Natural killer cell (primary cell): ENCODE measurements around the gene ISL1. TPM values are rescaled to one million over a fixed set of nuclear protein-coding genes. Genes with fewer than 3 reads are reported as not detected.

Source experiments
- ATAC-seq, 3 donors: fragments of 150-1000 bp in 2 of 3; fragments of 200-7000 bp in 1 of 3; cut with Tn5 transposase; 1 replicate in 1 of 3; 2 replicates in 2 of 3; pipeline ENCODE4 v1.10.0; 2021; ENCODE audit warnings: mild to moderate bottlenecking in 2 of 3, moderate library complexity in 2 of 3
- DNase-seq, 2 donors: peaks; one replicate each; pipeline versions ENCODE4 v3.0.0 to v3.0.0-alpha.2; 2013 to 2021; ENCODE audit warnings: mixed read lengths in 1 of 2
- H3K27ac ChIP-seq: one replicate; pipeline ENCODE4 v1.5.1; 2013; ENCODE audit warnings: mild to moderate bottlenecking, low read length
- H3K27me3 ChIP-seq: one replicate; pipeline ENCODE4 v1.6.1; 2013; ENCODE audit warnings: low read length; ENCODE audit not compliant: control insufficient read depth, insufficient read depth
- H3K36me3 ChIP-seq: one replicate; pipeline ENCODE4 v1.6.1; 2013; ENCODE audit warnings: low read length; ENCODE audit not compliant: control insufficient read depth, insufficient read depth
- H3K4me1 ChIP-seq: one replicate; pipeline ENCODE4 v1.6.1; 2013; ENCODE audit warnings: low read length; ENCODE audit not compliant: control insufficient read depth, insufficient read depth
- H3K4me3 ChIP-seq: one replicate; pipeline ENCODE4 v1.5.1; 2013; ENCODE audit warnings: low read length
- H3K9me3 ChIP-seq: one replicate; pipeline ENCODE4 v1.6.1; 2013; ENCODE audit warnings: low read length; ENCODE audit not compliant: control insufficient read depth, insufficient read depth
- H3K27ac Mint-ChIP-seq, 2 donors: one replicate each; pipeline ENCODE4 v1.8.0; 2022; ENCODE audit warnings: mild to moderate bottlenecking in 2 of 2, mixed read lengths in 2 of 2, moderate library complexity in 1 of 2
- H3K27me3 Mint-ChIP-seq, 2 donors: one replicate each; pipeline ENCODE4 v1.8.0; 2022; ENCODE audit warnings: low read depth in 2 of 2, mixed read lengths in 2 of 2
- H3K36me3 Mint-ChIP-seq: one replicate; pipeline ENCODE4 v1.8.0; 2022; ENCODE audit warnings: mixed read lengths
- H3K4me1 Mint-ChIP-seq, 2 donors: one replicate each; pipeline ENCODE4 v1.8.0; 2022; ENCODE audit warnings: mixed read lengths in 2 of 2
- H3K4me3 Mint-ChIP-seq: one replicate; pipeline ENCODE4 v1.8.0; 2022; ENCODE audit warnings: mild to moderate bottlenecking, moderate library complexity, mixed read lengths
- H3K9me3 Mint-ChIP-seq, 2 donors: one replicate each; pipeline ENCODE4 v1.8.0; 2022; ENCODE audit warnings: mixed read lengths in 2 of 2
- WGBS: methylation state at CpG from one replicate; pipeline ENCODE4 v1.1.7; 2013; ENCODE audit warnings: missing lambda C conversion rate; ENCODE audit not compliant: insufficient coverage; 5-methylcytosine and 5-hydroxymethylcytosine counted together
- intact Hi-C: fragments of 100-400 bp; cut with micrococcal nuclease; formaldehyde crosslinking; loops from one replicate; pipeline ENCODE4 v1.14.2; 2022
- total RNA-seq, 4 donors: library from RNA; stranded (reverse); fragments of 120-200 nt in 1 of 4; gene quantifications; one replicate each; pipeline versions ENCODE4 v1.2.3 to v1.2.4, GENCODE V29; 2013 to 2022
- TF ChIP-seq, protein P1 (sequence below): fragments of 200-600 bp; IDR thresholded peaks from one replicate; pipeline ENCODE4 v1.8.0; 2022; ENCODE audit warnings: antibody characterized with exemption

ISL1 gene
- total RNA-seq, 3 donors from 2014 or later (not counting 1 experiment from before 2014, with no cell fraction given) = not detected

DNA sequence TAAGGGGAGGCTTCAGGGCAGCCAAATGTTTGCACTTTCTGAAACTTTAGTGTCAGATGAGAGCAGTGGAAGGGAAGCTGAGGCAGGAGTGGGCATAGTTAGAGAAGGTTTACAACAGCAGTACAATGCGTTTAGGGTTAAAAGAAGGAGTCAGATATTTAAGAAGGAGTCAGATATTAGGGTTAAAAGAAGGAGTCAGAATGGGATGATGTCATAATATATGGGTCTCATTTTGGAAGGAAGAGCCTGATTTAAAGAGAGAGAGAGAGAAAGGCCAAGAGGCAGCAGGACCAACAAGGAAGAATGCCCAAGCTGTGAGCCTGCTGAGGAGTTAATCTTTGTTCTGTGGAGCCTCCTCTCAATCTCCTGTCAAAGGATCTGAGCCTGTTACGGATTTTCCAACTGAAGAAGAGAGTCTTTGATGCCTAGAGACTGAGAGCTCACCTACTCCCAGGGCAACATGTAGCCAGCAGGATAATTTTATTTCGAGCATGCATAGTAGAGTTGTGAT, 9.5 kb downstream of the ISL1 start:
- DNase-seq (no peak), ATAC-seq (no peak)
- peaks cover 39 to 42% of the 10 kb centered on the region in 2 donors for H3K27me3 Mint-ChIP-seq
- H3K27me3 ChIP-seq = peaks cover 20% of the 10 kb centered on the region
- no peaks in the 10 kb centered on the region for H3K4me1 Mint-ChIP-seq
- H3K27ac Mint-ChIP-seq = no peak overlapping the region
- no peaks in the 10 kb centered on the region for H3K4me1 ChIP-seq
- H3K9me3 ChIP-seq = peaks cover 2% of the 10 kb centered on the region
- 28% methylated on average over 3 of the region's 3 CpGs for WGBS
- TF ChIP-seq, protein P1, sequence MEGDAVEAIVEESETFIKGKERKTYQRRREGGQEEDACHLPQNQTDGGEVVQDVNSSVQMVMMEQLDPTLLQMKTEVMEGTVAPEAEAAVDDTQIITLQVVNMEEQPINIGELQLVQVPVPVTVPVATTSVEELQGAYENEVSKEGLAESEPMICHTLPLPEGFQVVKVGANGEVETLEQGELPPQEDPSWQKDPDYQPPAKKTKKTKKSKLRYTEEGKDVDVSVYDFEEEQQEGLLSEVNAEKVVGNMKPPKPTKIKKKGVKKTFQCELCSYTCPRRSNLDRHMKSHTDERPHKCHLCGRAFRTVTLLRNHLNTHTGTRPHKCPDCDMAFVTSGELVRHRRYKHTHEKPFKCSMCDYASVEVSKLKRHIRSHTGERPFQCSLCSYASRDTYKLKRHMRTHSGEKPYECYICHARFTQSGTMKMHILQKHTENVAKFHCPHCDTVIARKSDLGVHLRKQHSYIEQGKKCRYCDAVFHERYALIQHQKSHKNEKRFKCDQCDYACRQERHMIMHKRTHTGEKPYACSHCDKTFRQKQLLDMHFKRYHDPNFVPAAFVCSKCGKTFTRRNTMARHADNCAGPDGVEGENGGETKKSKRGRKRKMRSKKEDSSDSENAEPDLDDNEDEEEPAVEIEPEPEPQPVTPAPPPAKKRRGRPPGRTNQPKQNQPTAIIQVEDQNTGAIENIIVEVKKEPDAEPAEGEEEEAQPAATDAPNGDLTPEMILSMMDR = no peak
- no peak overlapping the region for H3K4me3 Mint-ChIP-seq
- no peak overlapping the region for H3K4me3 ChIP-seq
- H3K9me3 Mint-ChIP-seq = peaks cover 0 to 3% of the 10 kb centered on the region in 2 donors
- H3K36me3 ChIP-seq = no peaks in the 10 kb centered on the region
- H3K27ac ChIP-seq = no peak overlapping the region
- intact Hi-C loops = no loop called here
- H3K36me3 Mint-ChIP-seq = peaks cover 8% of the 10 kb centered on the region

DNA sequence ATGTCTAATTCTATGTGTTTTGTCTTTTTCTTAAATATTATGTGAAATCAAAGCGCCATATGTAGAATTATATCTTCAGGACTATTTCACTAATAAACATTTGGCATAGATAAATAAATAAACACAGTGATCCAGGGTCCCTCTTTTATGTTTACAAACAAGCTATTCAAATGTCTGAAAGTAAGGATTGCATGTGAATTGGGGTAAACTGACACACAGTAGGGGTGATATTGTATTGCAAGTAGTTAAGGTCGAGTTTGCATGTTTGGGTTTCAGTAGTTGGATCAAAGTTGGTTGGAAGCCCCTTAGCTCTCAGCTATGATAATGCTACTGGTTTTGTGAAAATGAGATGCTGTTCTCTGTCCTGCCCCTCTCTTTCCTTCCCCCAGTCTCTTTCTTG, 11.4 kb downstream of the ISL1 start:
- DNase-seq = no peak
- Mint-ChIP-seq H3K4me3 (no peak overlapping the region), H3K4me1 (no peaks in the 10 kb centered on the region), H3K27me3 (peaks cover 39 to 46% of the 10 kb centered on the region in 2 donors), H3K36me3 (peaks cover 8% of the 10 kb centered on the region), H3K27ac (no peak overlapping the region), H3K9me3 (peaks cover 0 to 3% of the 10 kb centered on the region in 2 donors)
- Histone ChIP-seq H3K4me1 (no peaks in the 10 kb centered on the region), H3K27ac (no peak overlapping the region), H3K9me3 (peaks cover 4% of the 10 kb centered on the region), H3K36me3 (no peaks in the 10 kb centered on the region), H3K4me3 (no peak overlapping the region), H3K27me3 (peaks cover 17% of the 10 kb centered on the region)
- no peak for ATAC-seq
- TF ChIP-seq, protein P1 = no peak
- 6% methylated on average over 1 of the region's 2 CpGs for WGBS
- intact Hi-C loops = no loop called here

DNA sequence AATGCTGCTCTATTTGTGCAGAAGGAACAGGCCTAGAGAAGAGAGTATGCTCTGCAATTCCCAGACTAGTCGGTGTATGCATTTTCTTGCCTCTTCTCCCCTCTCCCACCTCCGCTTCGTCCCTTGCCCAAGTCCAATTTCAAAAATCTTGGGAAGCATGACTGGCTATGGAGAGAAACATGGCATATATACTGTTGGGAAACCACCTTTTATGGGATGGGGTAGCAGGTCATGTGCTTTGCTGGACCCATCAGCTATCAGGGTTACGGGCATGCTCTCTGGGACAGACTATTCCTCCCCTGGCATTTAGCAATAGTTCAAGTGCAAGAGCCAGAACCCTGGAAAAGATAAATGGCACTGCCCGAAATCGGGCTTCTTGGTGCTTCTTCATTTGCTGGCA, 12.0 kb downstream of the ISL1 start:
- no peak overlapping the region for H3K4me3 ChIP-seq
- TF ChIP-seq, protein P1 = no peak
- intact Hi-C loops = no loop called here
- no peak overlapping the region for H3K27ac Mint-ChIP-seq
- peaks cover 14% of the 10 kb centered on the region for H3K27me3 ChIP-seq
- peaks cover 2 to 3% of the 10 kb centered on the region in 2 donors for H3K9me3 Mint-ChIP-seq
- ATAC-seq (peak in 1 of 3 donors; percentile 24), DNase-seq (no peak)
- H3K4me3 Mint-ChIP-seq = no peak overlapping the region
- peaks cover 39 to 50% of the 10 kb centered on the region in 2 donors for H3K27me3 Mint-ChIP-seq
- no peaks in the 10 kb centered on the region for H3K4me1 Mint-ChIP-seq
- H3K9me3 ChIP-seq = peaks cover 8% of the 10 kb centered on the region
- H3K36me3 ChIP-seq = no peaks in the 10 kb centered on the region
- peaks cover 8% of the 10 kb centered on the region for H3K36me3 Mint-ChIP-seq
- 40% methylated on average over 6 of the region's 6 CpGs for WGBS
- H3K27ac ChIP-seq = no peak overlapping the region
- H3K4me1 ChIP-seq = no peaks in the 10 kb centered on the region
